Measurements from ENCODE around the gene PLP2.

The PLP2 gene

GRCh38 chrX:49187028-49187394, 15.3 kb downstream of the PLP2 start:
- CTCF ChIA-PET = interaction anchor here (1.1 kb wide), 1 partner anchor 25 kb away, joined by 4 read pairs; no protein-coding TSS in a partner anchor
- no peaks in the 10 kb centered on the region for H3K9me3 Mint-ChIP-seq
- peak overlapping the region; percentile 83 for H3K4me3 Mint-ChIP-seq
- H3K36me3 Mint-ChIP-seq = peaks cover 10% of the 10 kb centered on the region
- DNase-seq = no peak
- no peak overlapping the region for H3K27ac Mint-ChIP-seq
- peaks cover 44% of the 10 kb centered on the region for H3K4me1 Mint-ChIP-seq
- H3K27me3 Mint-ChIP-seq = no peaks in the 10 kb centered on the region

GRCh38 chrX:49187526-49187925, 15.8 kb downstream of the PLP2 start:
- Mint-ChIP-seq H3K36me3 (peaks cover 5% of the 10 kb centered on the region), H3K9me3 (no peaks in the 10 kb centered on the region), H3K27ac (no peak overlapping the region), H3K4me1 (peaks cover 48% of the 10 kb centered on the region), H3K27me3 (no peaks in the 10 kb centered on the region), H3K4me3 (no peak overlapping the region)
- CTCF ChIA-PET = interaction anchor here (1.1 kb wide), 1 partner anchor 26 kb away, joined by 4 read pairs; no protein-coding TSS in a partner anchor
- DNase-seq = no peak

GRCh38 chrX:49188468-49189076, 16.9 kb downstream of the PLP2 start:
- Mint-ChIP-seq H3K27me3 (no peaks in the 10 kb centered on the region), H3K36me3 (peaks cover 4% of the 10 kb centered on the region), H3K4me3 (no peak overlapping the region), H3K9me3 (no peaks in the 10 kb centered on the region), H3K27ac (no peak overlapping the region), H3K4me1 (peaks cover 58% of the 10 kb centered on the region)
- DNase-seq = no peak
- CTCF ChIA-PET = no interaction called here

GRCh38 chrX:49189606-49190005, 17.9 kb downstream of the PLP2 start:
- Mint-ChIP-seq H3K9me3 (no peaks in the 10 kb centered on the region), H3K27ac (peak overlapping the region; percentile 62), H3K36me3 (peaks cover 4% of the 10 kb centered on the region), H3K27me3 (no peaks in the 10 kb centered on the region), H3K4me1 (peaks cover 56% of the 10 kb centered on the region), H3K4me3 (peak overlapping the region; percentile 88)
- CTCF ChIA-PET = no interaction called here
- DNase-seq = no peak

GRCh38 chrX:49190821-49191573, 19.3 kb downstream of the PLP2 start:
- DNase-seq = peak; percentile 90
- CTCF ChIA-PET = interaction anchor here (0.7 kb wide), 1 partner anchor 25 kb away, joined by 3 read pairs; no protein-coding TSS in a partner anchor
- peak overlapping the region; percentile 89 for H3K27ac Mint-ChIP-seq
- peak overlapping the region; percentile 88 for H3K4me3 Mint-ChIP-seq
- no peaks in the 10 kb centered on the region for H3K9me3 Mint-ChIP-seq
- H3K36me3 Mint-ChIP-seq = peaks cover 2% of the 10 kb centered on the region
- H3K27me3 Mint-ChIP-seq = no peaks in the 10 kb centered on the region
- H3K4me1 Mint-ChIP-seq = peaks cover 49% of the 10 kb centered on the region

GRCh38 chrX:49191574-49192011, 19.9 kb downstream of the PLP2 start:
- Mint-ChIP-seq H3K9me3 (no peaks in the 10 kb centered on the region), H3K27ac (peak overlapping the region; percentile 86), H3K36me3 (peaks cover 2% of the 10 kb centered on the region), H3K4me1 (peaks cover 46% of the 10 kb centered on the region), H3K27me3 (no peaks in the 10 kb centered on the region), H3K4me3 (peak overlapping the region; percentile 88)
- CTCF ChIA-PET = interaction anchor here (1.1 to 2.5 kb wide), 3 partner anchors 17 to 78 kb away, joined by 5 to 12 read pairs (median 6); partner anchors contain the start of genes PLP2 and PPP1R3F
- no peak for DNase-seq

GRCh38 chrX:49192722-49193328, 21.1 kb downstream of the PLP2 start:
- CTCF ChIA-PET = interaction anchor here (0.6 to 2.5 kb wide), 20 partner anchors 15 to 731 kb away, joined by 3 to 12 read pairs (median 5); partner anchors contain the start of genes PLP2 and PPP1R3F
- H3K4me1 Mint-ChIP-seq = peaks cover 40% of the 10 kb centered on the region

GRCh38 chrX:49193542-49193964, 21.9 kb downstream of the PLP2 start:
- Mint-ChIP-seq H3K4me1 (peaks cover 42% of the 10 kb centered on the region), H3K27ac (peak overlapping the region; percentile 73), H3K27me3 (peaks cover 9% of the 10 kb centered on the region), H3K4me3 (no peak overlapping the region), H3K36me3 (peaks cover 2% of the 10 kb centered on the region), H3K9me3 (no peaks in the 10 kb centered on the region)
- CTCF ChIA-PET = interaction anchor here (1.0 to 2.5 kb wide), 11 partner anchors 21 to 683 kb away, joined by 3 to 12 read pairs (median 5); partner anchors contain the start of gene PLP2
- peak; percentile 36 for DNase-seq

More at GRCh38 chrX:49192722-49193328, 21.1 kb downstream of the PLP2 start:
- peaks cover 2% of the 10 kb centered on the region for H3K36me3 Mint-ChIP-seq
- peaks cover 1% of the 10 kb centered on the region for H3K27me3 Mint-ChIP-seq
- DNase-seq = peak; percentile 48
- peak overlapping the region; percentile 52 for H3K4me3 Mint-ChIP-seq
- peak overlapping the region; percentile 73 for H3K27ac Mint-ChIP-seq
- H3K9me3 Mint-ChIP-seq = no peaks in the 10 kb centered on the region

GRCh38 chrX:49197543-49198087, 25.9 kb downstream of the PLP2 start:
- no peak for DNase-seq
- CTCF ChIA-PET = no interaction called here
- Mint-ChIP-seq H3K9me3 (no peaks in the 10 kb centered on the region), H3K4me3 (no peak overlapping the region), H3K4me1 (peaks cover 34% of the 10 kb centered on the region), H3K27me3 (peaks cover 16% of the 10 kb centered on the region), H3K27ac (no peak overlapping the region), H3K36me3 (no peaks in the 10 kb centered on the region)

GRCh38 chrX:49198540-49199314, 27.0 kb downstream of the PLP2 start:
- no peaks in the 10 kb centered on the region for H3K9me3 Mint-ChIP-seq
- H3K4me3 Mint-ChIP-seq = no peak overlapping the region
- H3K27ac Mint-ChIP-seq = no peak overlapping the region
- DNase-seq = no peak
- CTCF ChIA-PET = no interaction called here
- H3K4me1 Mint-ChIP-seq = peaks cover 23% of the 10 kb centered on the region
- H3K27me3 Mint-ChIP-seq = peaks cover 20% of the 10 kb centered on the region
- H3K36me3 Mint-ChIP-seq = no peaks in the 10 kb centered on the region

GRCh38 chrX:49199315-49199595, 27.6 kb downstream of the PLP2 start:
- H3K4me1 Mint-ChIP-seq = peaks cover 19% of the 10 kb centered on the region
- no peak overlapping the region for H3K4me3 Mint-ChIP-seq
- H3K36me3 Mint-ChIP-seq = no peaks in the 10 kb centered on the region
- no peaks in the 10 kb centered on the region for H3K9me3 Mint-ChIP-seq
- CTCF ChIA-PET = no interaction called here
- no peak for DNase-seq
- no peak overlapping the region for H3K27ac Mint-ChIP-seq
- H3K27me3 Mint-ChIP-seq = peaks cover 25% of the 10 kb centered on the region

GRCh38 chrX:49199906-49200771, 28.4 kb downstream of the PLP2 start, which contains the start of gene SYP:
SYP (minus strand) TSS chrX:49200193; CDS start chrX:49200186, 7 bp downstream.
- Mint-ChIP-seq H3K9me3 (no peaks in the 10 kb centered on the region), H3K36me3 (no peaks in the 10 kb centered on the region), H3K27ac (peak within 1 kb of the TSS; percentile 46), H3K4me1 (peaks cover 19% of the 10 kb centered on the region), H3K4me3 (peak within 1 kb of the TSS; percentile 27), H3K27me3 (peaks cover 27% of the 10 kb centered on the region)
- CTCF ChIA-PET = no interaction called here
- DNase-seq = peak; percentile 89

GRCh38 chrX:49202022-49202421, 30.3 kb downstream of the PLP2 start:
- no peak for DNase-seq
- CTCF ChIA-PET = no interaction called here

More at GRCh38 chrX:49202022-49202421, 30.3 kb downstream of the PLP2 start:
- Mint-ChIP-seq H3K4me1 (peaks cover 19% of the 10 kb centered on the region), H3K27me3 (peaks cover 27% of the 10 kb centered on the region), H3K4me3 (no peak overlapping the region), H3K36me3 (no peaks in the 10 kb centered on the region), H3K27ac (no peak overlapping the region), H3K9me3 (no peaks in the 10 kb centered on the region)

Data from activated naive CD4-positive, alpha-beta T cell treated with anti-CD3 and anti-CD28 coated beads, Interleukin-2, amount 10 ng/mL, durations not matched to agents 7 days and 5 days (primary cell).